ENCODE results near the gene RPL18A. TPM values are rescaled to one million over a fixed set of nuclear protein-coding genes. Genes with fewer than 3 reads are reported as not detected.
A peak's percentile ranks its signal among the peaks of the same experiment; 100 is the strongest.

RPL18A gene
- total RNA-seq, 1 experiment from 2014 or later, result 1,852 TPM

DNA sequence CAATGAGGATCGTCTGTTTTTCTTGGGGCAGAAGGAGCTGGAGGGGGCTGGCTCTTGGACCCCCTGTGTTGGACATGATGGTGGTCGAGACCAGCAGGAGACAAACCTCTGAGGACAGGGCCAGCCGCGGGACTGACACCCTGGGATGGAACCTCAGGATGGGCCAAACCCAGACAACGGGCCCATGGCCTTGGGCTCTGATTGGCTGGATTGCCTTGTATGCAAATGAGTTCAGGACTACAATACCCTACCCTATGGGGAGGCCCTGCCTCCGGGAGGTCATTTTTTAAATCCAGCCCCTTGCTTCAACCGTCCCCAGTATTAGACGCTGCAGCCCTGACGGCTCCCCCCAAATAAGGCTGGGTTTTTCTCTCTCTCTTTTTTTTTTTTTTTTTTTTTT, 34.1 kb downstream of the RPL18A start:
- ChIA-PET POLR2A (ENCODE audit: low non-redundant PET) (no interaction called here), CTCF (no interaction called here)
- no peak overlapping the region for H3K27ac ChIP-seq (ENCODE audit: low read depth, low read length, poor library complexity, severe bottlenecking)
- no peaks in the 10 kb centered on the region for H3K36me3 ChIP-seq (ENCODE audit: insufficient read depth, low read length, poor library complexity, severe bottlenecking)
- DNase-seq (ENCODE audit: low spot score), result no peak
- no TSS peak for BruUV-seq (replicated peaks)
- TF ChIP-seq EZH2 (IDR thresholded peaks at IDR 0.05; ENCODE audit: borderline replicate concordance, low read depth, low read length, poor library complexity, severe bottlenecking), result no peak
- TF ChIP-seq, protein P1, sequence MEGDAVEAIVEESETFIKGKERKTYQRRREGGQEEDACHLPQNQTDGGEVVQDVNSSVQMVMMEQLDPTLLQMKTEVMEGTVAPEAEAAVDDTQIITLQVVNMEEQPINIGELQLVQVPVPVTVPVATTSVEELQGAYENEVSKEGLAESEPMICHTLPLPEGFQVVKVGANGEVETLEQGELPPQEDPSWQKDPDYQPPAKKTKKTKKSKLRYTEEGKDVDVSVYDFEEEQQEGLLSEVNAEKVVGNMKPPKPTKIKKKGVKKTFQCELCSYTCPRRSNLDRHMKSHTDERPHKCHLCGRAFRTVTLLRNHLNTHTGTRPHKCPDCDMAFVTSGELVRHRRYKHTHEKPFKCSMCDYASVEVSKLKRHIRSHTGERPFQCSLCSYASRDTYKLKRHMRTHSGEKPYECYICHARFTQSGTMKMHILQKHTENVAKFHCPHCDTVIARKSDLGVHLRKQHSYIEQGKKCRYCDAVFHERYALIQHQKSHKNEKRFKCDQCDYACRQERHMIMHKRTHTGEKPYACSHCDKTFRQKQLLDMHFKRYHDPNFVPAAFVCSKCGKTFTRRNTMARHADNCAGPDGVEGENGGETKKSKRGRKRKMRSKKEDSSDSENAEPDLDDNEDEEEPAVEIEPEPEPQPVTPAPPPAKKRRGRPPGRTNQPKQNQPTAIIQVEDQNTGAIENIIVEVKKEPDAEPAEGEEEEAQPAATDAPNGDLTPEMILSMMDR (conservative IDR thresholded peaks at IDR 0.05; ENCODE audit: low read depth, low read length), result no peak
- intact Hi-C loops (cut with micrococcal nuclease; ENCODE audit: unreplicated experiment), result no loop called here
- no peaks in the 10 kb centered on the region for H3K9me3 ChIP-seq (ENCODE audit: low read depth, low read length, poor library complexity, severe bottlenecking)
- H3K4me1 ChIP-seq (ENCODE audit: insufficient read depth, low read length, poor library complexity, severe bottlenecking), result no peaks in the 10 kb centered on the region
- no peak overlapping the region for H3K4me3 ChIP-seq (ENCODE audit: low read depth, low read length, poor library complexity, severe bottlenecking)
- H3K27me3 ChIP-seq (replicated peaks; ENCODE audit: insufficient read depth, low read depth, low read length, poor library complexity), result peaks cover 4% of the 10 kb centered on the region

DNA sequence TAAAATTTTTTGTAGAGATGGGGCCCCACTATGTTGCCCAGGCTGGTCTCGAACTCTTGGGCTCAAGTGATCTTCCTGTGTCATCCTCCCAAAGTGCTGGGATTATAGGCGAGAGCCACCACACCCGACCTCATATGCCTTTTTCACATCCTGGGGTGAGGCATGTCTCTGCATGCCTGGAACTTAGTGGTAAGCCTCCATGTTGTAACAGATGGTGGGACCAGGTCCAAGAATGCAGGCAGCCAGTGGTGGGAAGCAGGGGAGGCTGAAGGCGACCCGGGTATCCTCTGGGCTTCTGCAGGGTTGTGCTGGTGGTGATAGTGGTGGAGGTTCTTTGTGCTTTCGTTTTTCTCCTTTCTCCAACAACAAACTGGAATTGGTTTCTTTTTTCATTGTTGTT, 43.0 kb downstream of the RPL18A start:
- H3K27me3 ChIP-seq (replicated peaks; ENCODE audit: insufficient read depth, low read depth, low read length, poor library complexity), result peaks cover 12% of the 10 kb centered on the region
- no peaks in the 10 kb centered on the region for H3K4me1 ChIP-seq (ENCODE audit: insufficient read depth, low read length, poor library complexity, severe bottlenecking)
- DNase-seq (ENCODE audit: low spot score), result peak; percentile 19
- BruUV-seq (replicated peaks), result no TSS peak
- ChIA-PET POLR2A (ENCODE audit: low non-redundant PET) (no interaction called here), CTCF (no interaction called here)
- H3K9me3 ChIP-seq (ENCODE audit: low read depth, low read length, poor library complexity, severe bottlenecking), result no peaks in the 10 kb centered on the region
- no peak overlapping the region for H3K27ac ChIP-seq (ENCODE audit: low read depth, low read length, poor library complexity, severe bottlenecking)
- no peak overlapping the region for H3K4me3 ChIP-seq (ENCODE audit: low read depth, low read length, poor library complexity, severe bottlenecking)
- intact Hi-C loops (cut with micrococcal nuclease; ENCODE audit: unreplicated experiment), result no loop called here
- TF ChIP-seq, protein P1 (conservative IDR thresholded peaks at IDR 0.05; ENCODE audit: low read depth, low read length), result no peak
- TF ChIP-seq EZH2 (IDR thresholded peaks at IDR 0.05; ENCODE audit: borderline replicate concordance, low read depth, low read length, poor library complexity, severe bottlenecking), result no peak
- no peaks in the 10 kb centered on the region for H3K36me3 ChIP-seq (ENCODE audit: insufficient read depth, low read length, poor library complexity, severe bottlenecking)

DNA sequence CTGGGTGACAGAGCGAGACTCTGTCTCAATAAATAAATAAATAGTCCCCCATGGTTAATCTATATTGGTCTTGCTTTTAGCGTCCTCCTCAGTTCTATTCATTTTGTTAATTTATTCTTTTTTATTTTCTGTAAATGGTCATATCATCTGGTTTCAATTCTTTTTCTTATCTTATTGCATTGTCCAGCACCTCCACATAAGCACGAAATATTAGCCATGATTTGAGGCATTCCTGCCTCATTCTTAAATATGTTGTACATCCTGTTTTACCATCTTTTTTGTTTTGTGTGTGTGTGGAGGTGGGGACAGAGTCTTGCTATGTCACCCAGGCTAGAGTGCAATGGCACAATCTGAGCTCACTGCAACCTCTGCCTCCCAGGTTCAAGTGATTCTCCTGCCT, 48.5 kb downstream of the RPL18A start:
- no peak for DNase-seq (ENCODE audit: low spot score)
- Histone ChIP-seq H3K36me3 (ENCODE audit: insufficient read depth, low read length, poor library complexity, severe bottlenecking) (no peaks in the 10 kb centered on the region), H3K4me1 (ENCODE audit: insufficient read depth, low read length, poor library complexity, severe bottlenecking) (no peaks in the 10 kb centered on the region), H3K27ac (ENCODE audit: low read depth, low read length, poor library complexity, severe bottlenecking) (no peak overlapping the region), H3K27me3 (replicated peaks; ENCODE audit: insufficient read depth, low read depth, low read length, poor library complexity) (no peaks in the 10 kb centered on the region), H3K4me3 (ENCODE audit: low read depth, low read length, poor library complexity, severe bottlenecking) (no peak overlapping the region), H3K9me3 (ENCODE audit: low read depth, low read length, poor library complexity, severe bottlenecking) (no peaks in the 10 kb centered on the region)
- no TSS peak for BruUV-seq (replicated peaks)
- intact Hi-C loops (cut with micrococcal nuclease; ENCODE audit: unreplicated experiment), result no loop called here
- no peak for TF ChIP-seq EZH2 (IDR thresholded peaks at IDR 0.05; ENCODE audit: borderline replicate concordance, low read depth, low read length, poor library complexity, severe bottlenecking)
- TF ChIP-seq, protein P1 (conservative IDR thresholded peaks at IDR 0.05; ENCODE audit: low read depth, low read length), result no peak
- POLR2A ChIA-PET (ENCODE audit: low non-redundant PET), result no interaction called here
- CTCF ChIA-PET, result no interaction called here
